Activated CD8-positive, alpha-beta memory T cell treated with anti-CD3 and anti-CD28 coated beads for 24 hours (primary cell): Measurements from ENCODE around the gene ATP6V0D1.
"Not testable (repeated sequence)": the region's sequence is repeated elsewhere in the genome, so short reads cannot be mapped to it uniquely, and the experiment has no call there.

ENCODE experiments used
- DNase-seq: peaks from one replicate; pipeline ENCODE4 v3.0.0-alpha.2; 2020

The ATP6V0D1 gene

GRCh38 chr16:67499106-67499505, 18.1 kb upstream of the ATP6V0D1 start:
- DNase-seq = no peak

GRCh38 chr16:67490335-67491096, 9.6 kb upstream of the ATP6V0D1 start:
- DNase-seq = no peak

- no peak for DNase-seq
Measured at GRCh38 chr16:67489401-67490083, 8.6 kb upstream of the ATP6V0D1 start.

- DNase-seq = not testable (repeated sequence)
Measured at GRCh38 chr16:67487561-67487960, 6.6 kb upstream of the ATP6V0D1 start.

GRCh38 chr16:67486805-67487204, 5.8 kb upstream of the ATP6V0D1 start:
- DNase-seq = no peak

- DNase-seq = no peak
Measured at GRCh38 chr16:67483731-67484525, 3.0 kb upstream of the ATP6V0D1 start.

- no peak for DNase-seq
Measured at GRCh38 chr16:67483150-67483549, 2.2 kb upstream of the ATP6V0D1 start, which contains the start of gene AGRP. Gene AGRP (minus strand): TSS chr16:67483547. CDS start chr16:67483398, 149 bp downstream.

- DNase-seq = peak; percentile 67
Measured at GRCh38 chr16:67482233-67482924, 1.4 kb upstream of the ATP6V0D1 start.

- no peak for DNase-seq
Measured at GRCh38 chr16:67481561-67482232, 740 bp upstream of the ATP6V0D1 start.

- DNase-seq = no peak
Measured at GRCh38 chr16:67477960-67478554, 2.9 kb downstream of the ATP6V0D1 start.

- no peak for DNase-seq
Measured at GRCh38 chr16:67474551-67475455, 6.2 kb downstream of the ATP6V0D1 start.

GRCh38 chr16:67471758-67472384, 9.1 kb downstream of the ATP6V0D1 start:
- no peak for DNase-seq

- DNase-seq = no peak
Measured at GRCh38 chr16:67470359-67470758, 10.6 kb downstream of the ATP6V0D1 start.

- no peak for DNase-seq
Measured at GRCh38 chr16:67468731-67469130, 12.2 kb downstream of the ATP6V0D1 start.

- no peak for DNase-seq
Measured at GRCh38 chr16:67466581-67466980, 14.4 kb downstream of the ATP6V0D1 start.

- no peak for DNase-seq
Measured at GRCh38 chr16:67464565-67464964, 16.4 kb downstream of the ATP6V0D1 start.

GRCh38 chr16:67463691-67464090, 17.3 kb downstream of the ATP6V0D1 start:
- no peak for DNase-seq

GRCh38 chr16:67463059-67463458, 17.9 kb downstream of the ATP6V0D1 start:
- DNase-seq = no peak

GRCh38 chr16:67462279-67462655, 18.7 kb downstream of the ATP6V0D1 start:
- DNase-seq = no peak

GRCh38 chr16:67461600-67462278, 19.2 kb downstream of the ATP6V0D1 start:
- DNase-seq = no peak
